NCI-H2171 treated with DMSO at 0.1 percent for 48 hours (cell line): ENCODE measurements around the gene FOSL2.

Experiments
- DNase-seq: peaks from one replicate; lab custom pipeline; 2025; lab: John Stamatoyannopoulos, UW

FOSL2 gene

DNA sequence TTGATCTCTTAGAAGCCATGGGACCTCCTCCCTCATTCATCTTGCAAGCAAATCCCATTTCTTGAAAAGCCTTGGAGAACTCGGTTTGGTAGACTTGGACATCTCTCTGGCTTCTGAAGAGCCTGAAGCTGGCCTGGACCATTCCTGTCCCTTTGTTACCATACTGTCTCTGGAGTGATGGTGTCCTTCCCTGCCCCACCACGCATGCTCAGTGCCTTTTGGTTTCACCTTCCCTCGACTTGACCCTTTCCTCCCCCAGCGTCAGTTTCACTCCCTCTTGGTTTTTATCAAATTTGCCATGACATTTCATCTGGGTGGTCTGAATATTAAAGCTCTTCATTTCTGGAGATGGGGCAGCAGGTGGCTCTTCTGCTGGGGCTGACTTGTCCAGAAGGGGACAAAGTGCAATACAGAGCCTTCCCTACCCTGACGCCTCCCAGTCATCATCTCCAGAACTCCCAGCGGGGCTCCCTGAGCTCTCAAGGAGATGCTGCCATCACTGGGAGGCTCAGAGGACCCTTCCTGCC, 20.0 kb downstream of the FOSL2 start:
- no peak for DNase-seq

DNA sequence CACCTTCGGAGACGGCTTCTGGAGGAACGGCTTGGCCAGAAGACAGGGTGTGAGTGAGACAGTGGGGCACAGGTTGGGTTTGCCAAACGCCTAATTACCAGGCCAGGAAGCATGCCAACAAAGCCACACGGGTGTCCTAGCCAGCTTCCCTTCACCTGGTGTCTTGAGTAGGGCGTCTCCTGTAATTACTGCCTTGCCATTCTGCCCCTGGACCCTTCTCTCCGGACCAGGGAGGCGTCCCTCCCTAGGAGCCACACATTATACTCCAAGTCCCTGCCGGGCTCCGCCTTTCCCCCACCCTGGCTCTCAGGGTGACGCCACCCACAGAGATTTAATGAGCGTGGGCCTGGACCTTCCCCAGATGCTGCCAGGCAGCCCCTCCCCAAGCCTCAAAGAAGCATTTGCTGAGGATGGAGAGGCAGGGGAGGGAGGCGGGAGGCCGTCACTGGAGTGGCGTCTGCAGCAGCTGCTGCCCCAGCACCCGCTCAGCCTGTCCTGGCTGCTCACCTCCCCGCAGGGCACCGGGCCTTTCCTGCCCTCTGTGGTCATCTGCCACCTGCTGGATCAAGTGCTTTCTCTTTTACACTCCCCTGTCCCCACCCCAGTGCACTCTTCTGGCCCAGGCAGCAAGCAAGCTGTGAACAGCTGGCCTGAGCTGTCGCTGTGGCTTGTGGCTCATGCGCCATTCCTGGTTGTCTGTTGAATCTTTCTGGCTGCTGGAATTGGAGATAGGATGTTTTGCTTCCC, 20.7 kb downstream of the FOSL2 start:
- peak; percentile 69 for DNase-seq

DNA sequence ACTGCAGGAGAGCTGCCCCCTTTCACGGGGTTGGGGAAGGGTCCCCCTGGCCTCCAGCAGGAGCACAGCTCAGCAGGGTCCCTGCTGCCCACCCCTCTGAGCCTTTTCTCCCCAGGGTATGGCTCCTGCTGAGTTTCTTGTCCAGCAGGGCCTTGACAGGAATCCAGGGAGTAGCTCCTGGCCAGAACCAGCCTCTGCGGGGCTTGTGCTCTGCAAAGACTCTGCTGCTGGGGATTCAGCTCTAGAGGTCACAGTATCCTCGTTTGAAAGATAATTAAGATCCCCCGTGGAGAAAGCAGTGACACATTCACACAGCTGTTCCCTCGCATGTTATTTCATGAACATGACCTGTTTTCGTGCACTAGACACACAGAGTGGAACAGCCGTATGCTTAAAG, 21.2 kb downstream of the FOSL2 start:
- peak; percentile 47 for DNase-seq

DNA sequence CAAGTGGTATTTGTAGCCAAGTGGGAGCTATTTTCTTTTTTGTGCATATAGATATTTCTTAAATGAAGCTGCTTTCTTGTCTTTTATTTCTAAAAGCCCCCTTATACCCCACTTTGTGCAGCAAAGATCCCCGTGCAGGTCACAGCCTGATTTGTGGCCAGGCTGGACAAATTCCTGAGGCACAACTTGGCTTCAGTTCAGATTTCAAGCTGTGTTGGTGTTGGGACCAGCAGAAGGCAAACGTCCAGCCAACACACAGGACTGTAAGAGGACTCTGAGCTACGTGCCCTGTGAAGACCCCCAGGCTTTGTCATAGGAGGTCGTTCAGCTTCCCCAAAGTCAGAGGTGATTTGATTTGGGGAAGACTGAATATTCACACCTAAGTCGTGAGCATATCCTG, 21.9 kb downstream of the FOSL2 start:
- no peak for DNase-seq

DNA sequence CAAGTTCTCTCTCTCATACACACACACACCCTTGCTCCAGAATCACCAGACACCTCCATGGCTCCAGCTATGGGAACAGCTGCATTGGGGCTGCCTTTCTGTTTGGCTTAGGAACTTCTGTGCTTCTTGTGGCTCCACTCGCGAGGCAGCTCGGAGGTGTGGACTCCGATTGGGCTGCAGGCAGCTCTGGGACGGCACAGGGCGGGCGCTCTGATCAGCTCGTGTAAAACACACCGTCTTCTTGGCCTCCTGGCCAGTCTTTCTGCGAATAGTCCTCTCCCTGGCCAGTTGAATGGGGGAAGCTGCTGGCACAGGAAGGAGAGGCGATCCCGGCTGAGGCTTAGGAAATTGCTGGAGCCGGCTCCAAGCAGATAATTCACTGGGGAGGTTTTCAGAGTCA, 22.4 kb downstream of the FOSL2 start:
- no peak for DNase-seq

DNA sequence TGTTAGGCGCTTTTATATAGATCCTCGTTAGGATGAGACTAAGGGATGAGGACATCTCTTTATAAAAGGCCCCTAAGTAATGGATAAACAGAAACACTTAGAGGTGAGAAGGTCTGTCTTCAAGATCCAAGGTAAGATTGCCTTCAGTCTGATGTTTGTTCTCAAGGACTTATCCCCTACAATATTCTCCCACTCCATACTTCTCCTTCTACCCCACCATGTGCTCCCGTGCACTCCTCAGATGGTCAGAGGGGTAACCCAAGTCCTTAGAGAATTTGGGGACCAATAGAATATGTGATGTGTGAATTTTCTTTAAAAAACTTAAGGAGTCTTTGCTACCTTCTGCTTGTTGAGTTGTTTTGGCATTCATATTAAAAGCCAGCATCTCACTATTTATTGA, 23.1 kb downstream of the FOSL2 start:
- DNase-seq = no peak

DNA sequence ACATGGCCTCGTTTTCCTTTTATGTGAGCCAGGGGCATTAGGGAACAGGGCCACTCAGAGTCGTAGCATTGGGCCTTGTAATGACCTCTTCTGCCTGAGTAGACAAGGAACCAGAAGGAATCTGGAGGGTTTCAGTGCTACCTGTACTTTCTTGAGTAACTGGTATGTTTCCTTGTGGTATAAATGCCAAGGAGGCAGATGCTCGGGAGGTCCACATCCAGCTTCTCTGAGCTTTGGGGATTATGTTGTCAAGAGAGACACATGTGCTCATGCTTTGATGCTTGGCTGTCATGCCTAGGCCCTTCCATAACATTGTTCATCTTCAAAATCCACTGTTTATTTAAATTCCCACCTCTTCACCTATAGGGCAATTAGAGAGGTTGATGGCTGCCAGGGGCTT, 26.3 kb downstream of the FOSL2 start:
- DNase-seq = no peak

DNA sequence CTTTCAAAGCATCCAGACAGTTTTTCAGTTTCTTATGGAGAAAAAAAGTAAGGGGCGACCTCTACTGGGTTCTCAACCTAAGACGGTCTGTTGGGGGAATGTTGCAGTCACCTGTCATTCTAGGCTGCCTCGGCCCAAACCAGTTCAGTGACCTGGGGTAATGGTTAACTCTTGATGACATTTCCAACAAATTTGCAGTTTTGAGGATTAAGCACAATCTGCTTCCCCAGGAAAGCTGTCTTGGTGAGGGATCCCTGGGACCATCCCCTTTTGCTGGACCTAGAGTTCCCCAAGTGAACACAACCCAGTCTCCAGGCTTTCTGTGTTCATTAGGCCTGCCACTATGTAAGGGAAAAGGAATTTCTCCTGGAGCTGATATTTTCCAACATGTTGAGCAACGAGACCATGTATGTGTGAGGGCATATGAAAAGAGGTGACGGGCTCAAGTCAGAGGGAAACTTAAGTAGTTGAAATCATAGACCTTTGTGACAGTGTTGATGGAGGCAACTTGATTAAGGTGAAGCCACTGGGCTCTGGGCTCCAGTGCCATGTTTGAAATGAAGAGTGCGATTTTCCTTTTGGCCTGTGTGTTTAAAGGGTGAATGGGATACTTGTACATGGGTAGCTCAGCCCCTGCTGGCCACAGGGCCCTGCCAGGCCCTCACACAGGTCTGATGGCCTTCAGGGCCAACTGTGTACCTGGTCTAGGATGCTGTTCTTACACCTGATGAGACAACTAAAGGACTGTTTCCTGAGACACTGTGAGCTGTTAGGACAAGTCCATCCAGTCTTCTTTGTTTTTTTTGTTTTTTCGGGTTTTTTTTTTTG, 27.0 kb downstream of the FOSL2 start:
- DNase-seq = no peak

DNA sequence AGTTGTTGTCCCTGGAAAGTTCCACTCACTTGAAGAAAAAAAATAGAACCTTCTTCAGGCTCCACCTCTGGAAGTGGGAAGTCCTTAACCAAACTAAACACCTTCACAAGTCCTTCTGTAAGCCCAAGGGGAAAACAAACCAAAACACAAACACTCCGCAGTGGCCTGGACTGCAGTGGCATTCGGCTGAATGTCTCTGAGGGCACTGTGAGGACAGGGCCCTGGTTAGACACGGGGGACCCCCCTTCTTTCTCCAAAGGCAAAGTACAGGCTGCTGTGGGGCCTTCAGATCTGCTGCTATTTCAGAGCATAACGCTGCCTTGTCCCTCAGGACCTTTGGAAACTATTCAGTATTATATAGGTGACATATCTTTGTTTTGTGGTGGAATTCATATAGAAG, 28.1 kb downstream of the FOSL2 start:
- no peak for DNase-seq

DNA sequence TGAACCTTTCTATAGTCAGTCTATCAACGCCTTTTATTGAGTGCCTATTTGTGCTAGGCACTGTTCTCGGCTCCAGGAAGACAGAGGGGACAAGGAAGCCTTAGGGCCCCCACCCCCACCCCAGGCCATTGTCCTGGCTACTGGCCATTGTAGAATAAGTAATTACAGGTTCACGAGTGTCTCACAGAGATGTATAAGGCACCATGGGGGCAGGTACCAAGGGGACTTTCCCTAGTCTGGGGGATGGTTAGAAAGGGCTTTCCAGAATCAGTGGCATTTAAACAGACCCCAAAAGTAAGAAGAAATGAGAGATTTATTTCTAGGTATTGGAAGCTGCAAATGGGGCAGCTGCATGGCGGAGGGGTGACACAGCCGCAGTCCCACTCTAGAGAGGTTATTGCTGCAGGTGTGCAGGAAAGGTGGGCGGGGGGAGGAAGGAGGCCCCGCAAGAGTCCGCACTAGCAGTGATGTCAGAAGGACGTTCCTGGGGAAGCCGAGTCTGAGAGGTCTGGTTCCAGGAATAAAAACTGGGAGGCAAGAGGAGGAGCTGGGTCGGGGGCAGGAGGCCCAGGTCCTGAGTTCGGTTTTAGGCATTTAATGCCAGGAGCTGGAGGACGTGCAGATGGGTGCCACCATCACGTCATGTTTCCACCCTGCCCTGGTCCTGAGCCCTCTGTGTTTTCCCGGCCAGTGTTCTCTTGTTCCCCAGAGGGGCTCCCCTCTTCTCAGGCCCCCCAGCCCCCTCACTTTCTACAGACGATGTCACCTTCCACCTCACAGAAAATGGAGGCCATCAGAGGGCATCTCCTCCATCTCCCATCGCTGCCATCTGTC, 30.5 kb downstream of the FOSL2 start:
- no peak for DNase-seq

DNA sequence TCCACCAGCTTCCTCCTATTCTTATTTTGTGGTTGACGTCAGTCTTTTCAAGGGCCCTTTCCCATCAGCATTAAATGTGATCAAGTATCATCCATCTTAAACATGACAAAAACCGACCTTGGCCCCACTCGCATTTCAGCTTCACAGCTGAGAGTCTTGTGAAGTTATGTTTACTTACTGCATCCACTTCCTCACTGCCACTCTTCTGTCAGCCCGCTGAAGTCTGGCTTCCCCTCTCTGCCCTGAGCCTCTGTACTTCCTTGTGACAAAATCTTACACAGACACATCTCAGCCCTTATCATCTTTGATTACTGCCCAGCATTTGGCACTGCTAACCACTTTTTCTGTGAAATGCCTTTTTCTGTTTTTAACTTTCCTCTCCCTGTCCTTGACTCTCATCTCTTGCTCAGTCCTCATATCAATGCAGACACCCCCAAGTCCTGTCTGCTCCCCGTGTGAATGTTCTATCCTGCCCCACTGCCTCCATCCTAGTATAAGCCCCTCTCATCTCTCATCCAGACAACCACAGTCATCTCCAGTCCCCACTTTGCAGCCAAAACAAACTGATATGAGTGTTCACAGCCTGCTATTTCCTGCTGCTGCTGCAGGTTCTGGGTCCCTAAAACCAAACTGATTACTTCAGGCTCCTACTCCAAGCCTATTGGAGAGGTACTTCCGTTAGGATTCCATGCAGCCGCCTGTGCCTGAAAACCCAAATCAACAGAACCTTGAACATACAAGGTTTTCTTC, 31.4 kb downstream of the FOSL2 start:
- no peak for DNase-seq

DNA sequence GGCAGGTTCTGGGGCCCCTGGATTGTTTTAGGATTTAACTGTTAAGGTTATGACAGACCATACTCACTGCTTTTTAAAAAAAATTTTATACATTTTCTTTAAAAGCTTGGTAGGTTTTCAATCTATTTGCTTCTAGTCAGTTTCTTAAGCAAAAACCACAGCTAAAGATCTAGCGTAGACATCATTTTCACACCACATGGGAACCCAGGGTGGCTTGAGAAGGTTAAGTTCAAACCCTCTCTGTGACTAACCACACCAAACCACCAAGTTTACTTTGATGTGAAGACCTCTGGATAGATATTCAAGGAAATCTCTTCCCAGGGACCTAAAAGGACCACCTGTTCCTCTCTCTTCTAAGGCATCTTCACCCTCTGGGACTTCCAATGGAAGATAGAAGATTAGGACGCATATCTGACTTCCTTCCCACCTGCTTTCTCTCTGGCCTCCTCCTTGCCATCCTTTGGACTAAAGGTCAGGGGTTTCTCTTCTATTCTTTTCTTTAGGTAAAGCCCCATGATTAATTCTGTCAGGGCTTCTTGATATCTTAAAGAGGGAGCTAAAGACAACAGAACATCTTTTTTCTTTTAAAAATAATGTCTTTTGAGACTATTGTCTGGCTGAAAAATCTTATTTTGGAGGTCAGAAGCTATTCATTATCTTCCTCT, 32.3 kb downstream of the FOSL2 start:
- no peak for DNase-seq

DNA sequence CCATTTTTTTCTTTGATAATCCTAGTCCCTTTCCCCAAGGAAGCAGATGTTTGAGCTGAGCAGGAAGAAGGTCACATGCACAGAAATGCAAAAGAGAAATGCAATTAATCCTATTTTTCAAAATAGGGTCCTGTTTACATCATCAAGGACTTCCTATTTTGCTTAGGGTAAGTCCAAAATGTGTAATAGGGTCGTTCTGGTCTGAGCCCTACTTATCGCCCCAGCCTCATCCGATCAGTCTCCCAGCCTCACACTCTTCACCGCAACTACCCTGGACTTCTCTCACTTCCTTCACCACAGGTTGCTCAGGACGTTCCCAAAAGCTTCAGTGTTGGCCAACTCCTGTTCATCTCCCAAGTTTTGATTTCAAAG, 32.8 kb downstream of the FOSL2 start:
- no peak for DNase-seq

DNA sequence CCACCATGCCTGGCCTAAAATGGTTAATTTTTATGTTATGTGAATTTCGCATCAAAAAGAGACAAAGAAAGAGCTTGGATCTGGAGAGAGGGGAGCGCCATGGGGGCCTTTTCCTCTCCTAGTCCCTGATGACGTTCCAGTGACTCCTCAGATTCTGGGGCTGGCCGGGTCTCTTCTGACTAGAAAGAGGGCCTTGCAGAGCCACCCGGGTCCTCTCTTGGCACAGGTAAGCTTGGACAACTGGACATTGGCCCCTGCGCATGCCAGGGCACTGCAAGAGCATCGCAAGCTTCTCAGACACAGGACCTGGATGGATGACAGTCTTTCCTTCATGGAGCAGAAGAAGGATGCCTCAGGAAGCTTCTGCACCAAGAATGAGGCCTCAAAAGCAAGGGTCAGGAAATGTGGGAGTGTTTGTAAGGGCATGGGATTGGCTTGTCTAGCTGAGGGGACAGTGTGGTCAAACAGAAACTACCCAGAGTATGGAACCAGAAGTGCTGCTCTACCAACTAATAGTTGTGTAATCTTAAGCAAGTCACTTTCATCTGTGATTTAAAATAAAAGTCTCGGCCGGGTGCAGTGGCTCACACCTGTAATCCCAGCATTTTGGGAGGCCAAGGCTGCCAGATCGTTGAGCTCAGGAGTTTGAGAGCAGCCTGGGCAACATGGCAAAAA, 35.2 kb downstream of the FOSL2 start:
- no peak for DNase-seq

DNA sequence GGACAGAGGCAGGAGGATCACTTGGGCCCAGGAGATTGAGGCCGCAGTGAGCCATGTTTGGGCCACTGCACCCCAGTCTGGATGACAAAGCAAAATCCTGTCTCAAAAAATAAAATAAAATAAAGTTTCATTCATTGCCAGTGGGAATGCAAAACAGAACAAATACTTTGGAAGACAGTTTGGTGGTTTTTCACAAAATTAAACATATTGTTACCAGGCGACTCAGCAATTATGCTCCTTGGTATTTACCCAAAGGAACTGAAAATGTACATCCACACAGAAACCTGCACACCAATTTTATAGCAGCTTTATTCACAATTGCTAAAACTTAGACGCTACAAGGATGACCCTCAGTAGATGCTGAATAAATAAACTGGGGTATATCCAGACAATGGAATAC, 35.8 kb downstream of the FOSL2 start:
- DNase-seq = no peak

DNA sequence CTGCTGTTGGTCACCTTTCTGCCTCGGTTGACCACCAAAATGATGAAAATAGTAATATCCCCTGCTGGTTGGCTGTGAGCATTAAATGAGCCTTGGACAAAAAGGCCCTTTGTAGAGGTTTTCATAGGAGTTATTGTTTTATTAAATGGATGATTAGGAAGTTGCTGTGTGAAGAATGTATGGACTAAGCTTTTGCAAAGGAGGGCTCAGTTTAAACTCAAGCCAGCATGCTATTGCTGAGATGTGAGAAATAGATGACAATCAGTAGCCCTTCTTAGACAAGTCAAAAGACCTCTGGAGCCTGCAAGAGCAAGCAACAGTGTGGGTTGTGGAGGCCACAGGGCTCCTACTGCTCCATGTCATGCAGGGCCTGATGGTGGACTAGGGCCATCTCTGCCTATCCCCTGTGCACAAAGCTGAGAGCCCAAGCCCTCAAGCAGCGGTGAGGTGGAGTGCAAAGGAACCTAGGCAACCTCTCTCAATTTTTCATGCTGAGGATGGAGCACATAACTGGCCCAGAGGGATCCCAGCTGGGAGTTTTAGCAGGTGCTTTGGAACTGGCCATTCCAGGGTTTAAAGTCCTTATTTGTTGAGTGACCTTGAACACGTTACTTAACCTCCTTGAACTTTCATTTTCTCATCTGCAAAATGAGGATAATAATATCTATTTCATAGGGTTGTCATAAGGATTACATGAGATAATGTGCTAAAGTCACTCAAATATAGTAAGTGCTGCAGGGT, 37.1 kb downstream of the FOSL2 start:
- DNase-seq = no peak

DNA sequence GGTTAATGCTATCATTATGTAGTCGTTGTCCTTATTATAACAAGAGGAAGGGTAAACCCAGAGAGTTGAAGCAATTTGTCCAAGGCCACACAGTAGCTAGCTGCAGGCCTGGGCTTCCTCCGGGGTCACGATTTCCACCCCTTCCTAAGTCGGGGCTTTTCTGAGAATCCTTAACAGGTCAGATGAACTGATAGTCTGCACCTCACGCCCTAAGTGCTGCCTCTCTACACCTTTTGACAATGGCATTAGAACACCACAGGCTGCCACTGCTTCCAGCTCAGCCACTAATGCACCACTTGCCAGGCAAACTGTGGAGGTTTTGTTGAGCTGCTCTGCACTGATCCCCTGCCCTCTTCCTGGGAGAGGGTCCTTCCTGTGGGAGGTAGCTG, 37.7 kb downstream of the FOSL2 start:
- DNase-seq = no peak

DNA sequence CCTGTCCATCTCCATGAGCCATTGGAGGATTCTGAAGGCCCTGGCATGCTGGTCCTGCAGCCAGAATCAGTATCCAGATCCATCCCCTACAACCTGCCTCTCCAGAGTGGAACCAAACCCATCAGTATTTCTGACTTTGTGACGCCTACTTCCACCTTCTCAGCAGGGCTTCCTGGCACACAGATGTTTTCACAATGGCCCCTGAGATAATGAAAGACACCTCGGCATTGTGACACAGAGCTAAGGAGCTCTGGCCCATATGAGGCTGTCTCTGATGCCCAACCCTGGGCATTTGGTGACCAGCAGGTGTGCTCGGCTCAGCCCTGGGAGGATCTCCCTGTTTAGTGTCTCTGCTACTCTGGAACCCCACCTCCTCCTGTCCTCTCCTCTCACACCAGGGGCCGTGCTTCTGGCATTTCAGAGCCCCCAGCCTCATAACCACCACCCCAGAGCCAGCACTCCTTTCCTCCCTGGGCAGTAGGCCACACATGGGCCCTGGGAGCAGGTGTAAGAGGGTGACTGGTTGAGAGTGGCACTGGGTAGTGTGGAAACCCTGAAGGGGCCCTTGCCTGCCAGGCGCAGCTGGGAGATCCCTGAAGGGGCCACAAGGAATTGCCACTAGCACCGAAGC, 38.2 kb downstream of the FOSL2 start:
- DNase-seq = no peak

DNA sequence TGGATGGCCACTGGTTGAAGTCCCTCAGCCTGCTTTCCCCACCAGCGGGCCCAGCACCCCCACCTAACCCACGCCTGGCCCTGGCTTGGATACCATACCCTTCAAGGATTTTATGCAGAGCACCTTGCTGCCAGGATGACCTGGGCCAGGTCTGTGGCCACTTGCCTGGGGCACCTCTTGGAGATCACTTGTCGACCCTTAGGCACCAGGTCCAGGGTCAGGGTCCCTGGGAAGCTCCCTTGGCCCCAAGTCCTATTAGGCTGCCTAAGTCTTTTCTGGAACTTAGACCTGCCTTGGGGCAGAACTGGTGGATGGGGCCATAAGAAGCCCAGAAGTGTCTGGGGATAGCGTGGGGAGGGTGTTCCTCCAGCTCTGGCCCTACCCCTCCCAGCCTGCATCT, 39.1 kb downstream of the FOSL2 start:
- DNase-seq = no peak

DNA sequence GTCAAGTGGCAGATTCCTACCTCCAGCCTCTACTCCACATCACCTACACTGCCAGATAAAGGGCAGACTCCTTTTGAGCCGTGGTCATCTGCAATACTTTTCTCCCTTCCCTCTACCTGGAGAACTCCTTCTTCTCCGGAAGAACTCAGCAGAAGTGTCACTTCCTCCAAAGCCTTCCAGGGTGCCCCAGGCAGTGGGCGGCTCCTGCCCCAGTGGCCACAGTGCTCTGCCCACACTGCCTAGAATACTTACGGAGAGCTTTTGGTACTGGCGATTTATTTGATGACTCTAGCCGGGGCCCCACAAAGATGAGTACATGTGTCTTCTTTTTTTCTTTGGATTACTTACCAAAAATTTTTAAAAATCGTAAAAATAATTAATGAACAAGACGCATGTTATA, 39.7 kb downstream of the FOSL2 start:
- DNase-seq = no peak
